Stimulated activated CD8-positive, alpha-beta memory T cell treated with anti-CD3 and anti-CD28 coated beads, Interleukin-4, amount 100 ng/mL, for 24 hours (primary cell): ENCODE measurements around the gene ELOVL6.

Experiments
- DNase-seq: peaks from one replicate; pipeline ENCODE4 v3.0.0-alpha.2; 2020; ENCODE audit warnings: low read depth

Gene ELOVL6

GRCh38 chr4:110025056-110025455 lies 173.4 kb downstream of the ELOVL6 start:
- no peak for DNase-seq

GRCh38 chr4:110022457-110022856 lies 176.0 kb downstream of the ELOVL6 start:
- no peak for DNase-seq

- DNase-seq, result no peak
Measured at GRCh38 chr4:110020646-110021443, 177.6 kb downstream of the ELOVL6 start.

DNA sequence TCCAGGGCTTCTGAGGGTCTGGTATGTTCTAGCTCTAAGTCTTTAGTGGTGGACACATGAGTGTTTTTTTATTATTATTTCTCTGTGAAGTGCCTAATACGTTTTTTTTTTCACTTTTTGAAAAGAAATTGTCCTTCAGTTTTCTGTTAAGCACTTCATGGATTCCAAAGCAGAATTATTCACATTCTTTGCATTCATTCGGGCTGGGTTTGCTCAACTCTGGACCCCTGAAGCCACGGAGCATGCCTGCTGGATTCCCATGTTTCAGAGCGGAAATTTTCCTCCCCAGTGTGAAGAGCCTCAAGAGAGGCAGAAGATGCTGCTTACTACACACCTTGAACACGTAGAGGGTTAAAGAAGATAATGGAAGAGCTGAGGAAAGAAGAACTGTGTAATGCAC lies 178.3 kb downstream of the ELOVL6 start:
- DNase-seq, result no peak

GRCh38 chr4:110019153-110019552 lies 179.3 kb downstream of the ELOVL6 start:
- no peak for DNase-seq

GRCh38 chr4:110014233-110014632 lies 184.2 kb downstream of the ELOVL6 start:
- DNase-seq, result no peak

DNA sequence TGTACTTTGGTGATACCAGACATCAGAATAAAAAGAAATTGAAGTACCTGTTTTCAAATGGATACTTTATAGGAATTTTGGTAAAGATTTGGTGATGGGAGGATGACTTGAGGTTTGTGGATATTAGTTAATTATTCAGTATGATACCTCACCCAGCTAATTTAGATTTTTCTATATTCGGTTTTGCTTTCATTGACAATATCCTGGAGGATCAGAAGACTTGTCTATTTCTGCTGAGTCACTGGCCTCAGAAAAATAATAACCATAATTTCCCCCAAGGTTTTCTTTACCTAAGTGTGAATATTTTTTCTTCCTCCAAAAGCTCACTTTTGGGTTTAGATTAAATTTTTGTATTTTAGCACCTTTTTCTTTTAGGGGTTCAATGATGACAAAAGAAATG lies 185.5 kb downstream of the ELOVL6 start:
- no peak for DNase-seq

- no peak for DNase-seq
Measured at GRCh38 chr4:110010797-110011196, 187.6 kb downstream of the ELOVL6 start.

GRCh38 chr4:110009550-110009949 lies 188.9 kb downstream of the ELOVL6 start:
- DNase-seq, result no peak

- DNase-seq, result no peak
Measured at GRCh38 chr4:110008540-110008939, 189.9 kb downstream of the ELOVL6 start.

DNA sequence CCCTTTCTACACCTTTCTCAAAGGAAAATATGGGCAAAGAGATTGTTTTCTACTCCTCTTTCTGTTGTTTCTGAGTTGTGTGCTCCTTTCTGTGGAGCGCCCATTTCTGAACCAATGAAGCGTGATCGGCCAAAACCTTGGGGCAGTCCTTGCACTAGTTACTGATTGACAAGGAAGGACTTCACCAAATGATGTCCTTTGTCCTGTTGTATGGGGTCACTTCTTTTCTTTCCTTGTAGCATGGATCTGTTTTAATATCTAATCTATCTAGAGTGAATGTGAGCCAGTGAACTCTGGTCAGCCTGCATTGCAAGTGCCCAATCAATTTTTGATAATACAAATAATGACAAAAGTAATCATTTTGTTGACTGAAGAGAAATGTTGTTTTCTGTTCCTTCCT lies 191.2 kb downstream of the ELOVL6 start:
- no peak for DNase-seq

- DNase-seq, result no peak
Measured at GRCh38 chr4:110005461-110006056, 192.9 kb downstream of the ELOVL6 start.

DNA sequence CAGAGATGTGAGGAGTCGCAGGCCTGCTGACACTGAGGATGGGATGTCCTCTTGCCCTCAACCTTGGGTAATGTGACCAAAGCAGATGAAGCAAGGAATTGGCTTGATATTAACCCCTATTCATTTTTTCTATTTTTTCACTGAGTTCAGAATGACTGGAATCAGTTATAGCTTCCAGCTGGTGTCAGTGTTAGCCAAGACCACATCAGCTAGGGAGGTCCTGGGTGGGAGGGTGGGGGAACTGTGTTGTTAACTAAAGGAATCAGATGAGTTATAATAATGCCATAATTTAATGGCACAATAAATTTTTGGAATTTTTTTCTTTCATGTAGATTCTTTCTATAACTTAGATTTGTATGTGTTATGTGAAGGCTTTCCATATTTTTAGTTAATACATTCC lies 193.9 kb downstream of the ELOVL6 start:
- no peak for DNase-seq

DNA sequence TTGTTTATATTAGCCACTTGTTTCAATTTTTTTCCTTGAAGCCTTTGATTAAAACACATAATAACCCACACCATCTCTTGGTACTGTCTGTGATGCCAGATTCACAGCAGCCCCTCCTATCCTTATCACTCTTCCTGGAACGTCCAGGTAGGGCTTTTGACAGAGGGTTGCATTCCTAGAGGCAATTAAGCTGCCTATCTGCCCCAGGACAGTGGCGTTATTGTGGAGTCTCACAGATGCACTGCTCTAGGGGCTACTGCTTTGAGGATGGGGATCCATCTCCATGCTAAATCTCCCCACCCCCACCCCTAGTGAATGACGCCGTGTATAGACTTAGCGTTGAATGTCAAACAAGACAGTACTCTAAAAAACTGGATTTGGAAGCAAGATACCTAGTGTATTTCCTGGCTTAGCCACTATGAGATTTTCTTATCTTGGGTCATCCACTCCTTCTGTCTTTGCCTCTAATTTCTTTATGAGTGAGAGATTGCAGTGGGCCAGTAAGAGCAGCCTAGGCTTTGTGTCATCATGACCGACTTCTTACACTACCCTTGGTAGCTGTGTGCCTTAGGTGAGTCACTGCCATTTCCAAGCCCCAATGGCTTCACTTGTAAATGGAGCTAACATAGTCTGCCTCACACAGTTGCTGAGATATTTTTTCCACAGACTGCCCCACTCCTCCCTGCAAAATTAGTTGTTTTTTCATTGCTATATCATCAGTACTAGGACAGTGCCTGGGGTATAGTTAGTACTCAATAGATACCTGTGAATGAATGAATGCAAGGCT lies 194.8 kb downstream of the ELOVL6 start:
- DNase-seq, result no peak

DNA sequence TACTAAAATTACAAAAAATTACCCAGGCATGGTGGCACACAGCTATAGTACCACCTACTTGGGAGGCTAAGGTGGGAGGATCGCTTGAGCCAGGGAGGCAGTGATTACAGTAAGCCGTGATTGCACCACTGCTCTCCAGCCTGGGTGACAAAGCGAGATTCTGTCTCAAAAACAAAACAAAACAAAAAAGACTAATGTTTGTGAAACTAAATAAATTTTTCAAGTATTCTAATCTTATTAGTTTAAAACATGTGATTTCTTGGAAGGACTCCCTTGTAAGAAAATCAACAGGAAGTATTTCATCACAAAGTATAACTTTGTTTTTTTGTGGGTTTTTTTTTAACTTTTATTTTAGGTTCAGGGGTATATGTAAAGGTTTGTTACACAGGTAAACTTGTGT lies 196.1 kb downstream of the ELOVL6 start:
- DNase-seq, result no peak

DNA sequence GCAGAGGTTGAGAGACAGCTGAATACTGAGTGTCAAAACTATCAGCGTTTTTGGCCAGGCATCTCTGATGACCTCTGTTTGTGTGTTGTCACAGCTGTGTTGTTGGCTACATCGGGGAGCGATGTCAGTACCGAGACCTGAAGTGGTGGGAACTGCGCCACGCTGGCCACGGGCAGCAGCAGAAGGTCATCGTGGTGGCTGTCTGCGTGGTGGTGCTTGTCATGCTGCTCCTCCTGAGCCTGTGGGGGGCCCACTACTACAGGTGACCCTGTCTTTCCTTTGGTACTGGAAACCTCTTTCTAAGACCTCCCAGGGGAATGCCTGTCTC lies 198.9 kb downstream of the ELOVL6 start:
- DNase-seq, result no peak

DNA sequence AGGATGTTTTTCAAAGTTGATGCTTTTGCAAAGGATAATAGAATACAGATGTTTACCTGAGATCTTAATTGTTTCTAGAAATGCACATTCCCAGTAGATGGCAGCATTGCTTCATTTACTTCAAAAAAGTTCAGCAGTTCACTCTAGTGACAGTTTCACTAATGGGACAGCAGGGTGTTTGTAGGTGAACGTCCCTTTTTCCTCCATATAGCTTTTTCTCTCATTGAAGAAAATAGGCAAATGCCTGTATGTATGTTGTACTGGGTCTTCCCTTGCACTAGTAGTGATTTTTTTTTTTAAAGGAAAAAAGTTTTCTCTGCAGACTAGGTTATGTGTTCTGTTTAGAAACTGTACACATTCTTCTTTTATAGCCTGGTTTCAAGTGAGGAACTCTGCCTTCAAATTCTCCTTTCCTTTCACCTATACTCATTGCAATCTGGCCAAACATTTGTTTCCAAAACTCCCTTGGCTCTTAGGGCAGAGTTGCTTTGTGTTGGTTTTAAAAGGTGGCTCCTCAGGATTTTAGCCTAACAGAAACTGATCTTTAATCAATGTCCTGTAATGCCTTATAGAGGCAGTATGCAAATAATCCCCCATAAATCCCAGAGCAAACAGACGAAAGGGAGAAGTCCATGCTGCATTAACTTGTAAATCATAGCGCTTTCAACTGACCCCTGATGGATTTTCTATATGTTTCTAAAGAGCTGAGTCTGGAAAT lies 199.4 kb downstream of the ELOVL6 start:
- DNase-seq, result no peak

DNA sequence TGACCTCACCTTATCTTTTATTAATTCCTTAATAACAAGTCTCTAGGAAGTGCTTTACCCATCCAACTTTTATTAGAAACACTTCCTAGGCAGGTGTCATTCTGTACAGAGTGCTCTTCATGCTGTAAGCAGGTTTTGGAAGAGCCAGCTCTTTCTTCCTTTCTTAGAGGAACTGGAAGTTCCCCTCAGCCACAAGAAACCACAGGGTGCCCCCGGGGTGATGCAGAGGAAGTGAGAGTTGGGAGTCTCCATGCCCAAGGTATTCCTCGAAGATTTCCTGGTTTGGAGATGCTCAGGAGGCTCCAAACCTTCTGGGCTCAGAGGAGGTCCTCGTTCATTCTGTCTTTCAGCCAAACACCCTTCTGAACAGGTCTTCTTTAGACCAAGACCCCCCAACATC lies 201.9 kb downstream of the ELOVL6 start:
- no peak for DNase-seq
